BE2C (cell line): ENCODE data around the gene HOXC9.
A peak's percentile ranks its signal among the peaks of the same experiment; 100 is the strongest.
"Not testable (repeated sequence)": the region's sequence is repeated elsewhere in the genome, so short reads cannot be mapped to it uniquely, and the experiment has no call there.

ENCODE experiments used
- DNase-seq: peaks from one replicate; pipeline ENCODE4 v3.0.0-alpha.2; 2020
- H3K27me3 ChIP-seq: fragments of 250-450 bp; sonication (Bioruptor Pico); 2 replicates; pipeline ENCODE4 v1.5.1; 2020; ENCODE audit warnings: mild to moderate bottlenecking
- H3K36me3 ChIP-seq: fragments of 250-450 bp; sonication (Bioruptor Pico); 2 replicates; pipeline ENCODE4 v1.5.1; 2020; ENCODE audit warnings: mild to moderate bottlenecking
- H3K4me1 ChIP-seq: fragments of 250-450 bp; sonication (Bioruptor Pico); 2 replicates; pipeline ENCODE4 v1.5.1; 2020
- H3K4me3 ChIP-seq: 2 replicates; pipeline ENCODE4 v1.5.1; 2011; ENCODE audit warnings: low read depth, low read length
- H3K9me3 ChIP-seq: fragments of 250-450 bp; sonication (Bioruptor Pico); 2 replicates; pipeline ENCODE4 v1.5.1; 2020
- CTCF ChIP-seq: IDR thresholded peaks from 2 replicates; pipeline ENCODE4 v1.5.1; 2012; ENCODE audit warnings: mild to moderate bottlenecking, low read depth, low read length

Gene HOXC9

GRCh38 chr12:54039417-54040147 lies 39.6 kb downstream of the HOXC9 start:
- H3K4me1 ChIP-seq: peaks cover 50% of the 10 kb centered on the region
- H3K27me3 ChIP-seq: no peaks in the 10 kb centered on the region
- H3K4me3 ChIP-seq: no peak overlapping the region
- H3K9me3 ChIP-seq: no peaks in the 10 kb centered on the region
- TF ChIP-seq CTCF: no peak
- no peaks in the 10 kb centered on the region for H3K36me3 ChIP-seq
- DNase-seq: no peak

- peak; percentile 49 for DNase-seq
- Histone ChIP-seq H3K9me3 (no peaks in the 10 kb centered on the region), H3K27me3 (no peaks in the 10 kb centered on the region), H3K36me3 (no peaks in the 10 kb centered on the region), H3K4me3 (no peak overlapping the region), H3K4me1 (peaks cover 51% of the 10 kb centered on the region)
- TF ChIP-seq CTCF: no peak
These were observed 40.2 kb downstream of the HOXC9 start for GRCh38 chr12:54040148-54040494.

- Histone ChIP-seq H3K9me3 (no peaks in the 10 kb centered on the region), H3K4me1 (peaks cover 46% of the 10 kb centered on the region), H3K27me3 (no peaks in the 10 kb centered on the region), H3K36me3 (no peaks in the 10 kb centered on the region), H3K4me3 (no peak overlapping the region)
- no peak for TF ChIP-seq CTCF
- DNase-seq: no peak
These were observed 40.7 kb downstream of the HOXC9 start for GRCh38 chr12:54040648-54041047.

GRCh38 chr12:54041097-54041690 lies 41.2 kb downstream of the HOXC9 start:
- Histone ChIP-seq H3K36me3 (no peaks in the 10 kb centered on the region), H3K9me3 (no peaks in the 10 kb centered on the region), H3K27me3 (no peaks in the 10 kb centered on the region), H3K4me1 (peaks cover 42% of the 10 kb centered on the region), H3K4me3 (no peak overlapping the region)
- TF ChIP-seq CTCF: no peak
- no peak for DNase-seq

GRCh38 chr12:54042033-54042432 lies 42.1 kb downstream of the HOXC9 start:
- H3K36me3 ChIP-seq, H3K27me3 ChIP-seq, H3K9me3 ChIP-seq, H3K4me3 ChIP-seq, DNase-seq: not testable (repeated sequence)
- H3K4me1 ChIP-seq: peaks cover 33% of the 10 kb centered on the region

- H3K36me3 ChIP-seq: no peaks in the 10 kb centered on the region
- no peaks in the 10 kb centered on the region for H3K27me3 ChIP-seq
- no peaks in the 10 kb centered on the region for H3K9me3 ChIP-seq
- TF ChIP-seq CTCF: no peak
- no peak for DNase-seq
- no peak overlapping the region for H3K4me3 ChIP-seq
- H3K4me1 ChIP-seq: peaks cover 24% of the 10 kb centered on the region
These were observed 43.3 kb downstream of the HOXC9 start for GRCh38 chr12:54042970-54043853.
